ENCODE measurements around the gene ZNF227.

DNA sequence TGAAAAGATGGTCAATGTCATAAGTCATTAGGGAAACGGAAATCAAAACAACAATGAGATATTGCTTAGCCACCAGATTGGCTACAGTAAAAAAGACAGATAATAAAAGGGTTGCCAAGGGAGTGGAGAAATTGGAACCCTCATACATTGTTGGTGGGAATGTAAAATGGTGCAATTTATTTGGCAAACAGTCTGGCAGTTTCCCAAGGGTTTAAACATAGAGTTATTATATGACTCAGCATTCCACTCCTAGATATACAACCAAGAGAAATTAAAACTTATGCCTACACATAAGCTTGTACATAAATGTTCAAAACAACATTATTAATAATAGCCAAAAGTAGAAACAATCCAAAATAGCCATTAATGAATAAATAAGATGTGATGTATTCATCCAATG lies 9.9 kb upstream of the ZNF227 start:
- TF ChIP-seq, protein P1, sequence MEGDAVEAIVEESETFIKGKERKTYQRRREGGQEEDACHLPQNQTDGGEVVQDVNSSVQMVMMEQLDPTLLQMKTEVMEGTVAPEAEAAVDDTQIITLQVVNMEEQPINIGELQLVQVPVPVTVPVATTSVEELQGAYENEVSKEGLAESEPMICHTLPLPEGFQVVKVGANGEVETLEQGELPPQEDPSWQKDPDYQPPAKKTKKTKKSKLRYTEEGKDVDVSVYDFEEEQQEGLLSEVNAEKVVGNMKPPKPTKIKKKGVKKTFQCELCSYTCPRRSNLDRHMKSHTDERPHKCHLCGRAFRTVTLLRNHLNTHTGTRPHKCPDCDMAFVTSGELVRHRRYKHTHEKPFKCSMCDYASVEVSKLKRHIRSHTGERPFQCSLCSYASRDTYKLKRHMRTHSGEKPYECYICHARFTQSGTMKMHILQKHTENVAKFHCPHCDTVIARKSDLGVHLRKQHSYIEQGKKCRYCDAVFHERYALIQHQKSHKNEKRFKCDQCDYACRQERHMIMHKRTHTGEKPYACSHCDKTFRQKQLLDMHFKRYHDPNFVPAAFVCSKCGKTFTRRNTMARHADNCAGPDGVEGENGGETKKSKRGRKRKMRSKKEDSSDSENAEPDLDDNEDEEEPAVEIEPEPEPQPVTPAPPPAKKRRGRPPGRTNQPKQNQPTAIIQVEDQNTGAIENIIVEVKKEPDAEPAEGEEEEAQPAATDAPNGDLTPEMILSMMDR (IDR thresholded peaks at IDR 0.05) = no peak
- TF ChIP-seq POLR2A (IDR thresholded peaks at IDR 0.05) = no peak
